Posterior cingulate gyrus (tissue), 11 donors: ENCODE data around the gene MED28.
A peak's percentile ranks its signal among the peaks of the same experiment; 100 is the strongest.

Source experiments
- DNase-seq, 10 donors: peaks; one replicate each; pipeline versions ENCODE4 v3.0.0 to v3.0.0-alpha.2; 2020 to 2021; ENCODE audit warnings: mixed read lengths in 3 of 10
- intact Hi-C: fragments of 100-400 bp; cut with DNase I; formaldehyde crosslinking; loops from one replicate; pipeline ENCODE4 v1.15.1; 2023

Gene MED28

GRCh38 chr4:17614416-17615299, at the start of gene MED28:
MED28 (plus strand) TSS chr4:17614641; CDS start chr4:17614655, 14 bp downstream.
- peak; percentile 86 to 99 (median 94) for DNase-seq
- intact Hi-C loops: loop anchor here (1.0 kb wide), 1 partner anchor 37 kb away; the partner anchor contains the start of gene LAP3

GRCh38 chr4:17565846-17566245, 48.6 kb upstream of the MED28 start:
- DNase-seq: no peak
- intact Hi-C loops: no loop called here

- intact Hi-C loops: no loop called here
- DNase-seq: no peak
Observed at GRCh38 chr4:17567271-17567670, 47.2 kb upstream of the MED28 start.

- DNase-seq: no peak
- intact Hi-C loops: loop anchor here (10.0 kb wide), 1 partner anchor 231 kb away; no protein-coding TSS in a partner anchor
Observed at GRCh38 chr4:17574206-17574605, 40.2 kb upstream of the MED28 start.

- intact Hi-C loops: loop anchor here (10.0 kb wide), 1 partner anchor 230 kb away; no protein-coding TSS in a partner anchor
- peak in 1 of 10 donors; percentile 59 for DNase-seq
Observed at GRCh38 chr4:17575177-17575576, 39.3 kb upstream of the MED28 start.

- intact Hi-C loops: loop anchor here (1.0 to 10.0 kb wide), 3 partner anchors 26 to 228 kb away; partner anchors contain the start of gene MED28
- peak; percentile 97 to 100 (median 99) for DNase-seq
Observed at GRCh38 chr4:17576932-17577664, 37.3 kb upstream of the MED28 start, which contains the start of gene LAP3. LAP3 (plus strand) TSS chr4:17577198; CDS start chr4:17577466, 268 bp downstream.

GRCh38 chr4:17577665-17578481, 36.6 kb upstream of the MED28 start:
- intact Hi-C loops: loop anchor here (1.0 to 10.0 kb wide), 3 partner anchors 27 to 227 kb away; partner anchors contain the start of gene MED28
- DNase-seq: peak in 9 of 10 donors; percentile 17 to 88 (median 27)

- DNase-seq: no peak
- intact Hi-C loops: loop anchor here (10.0 kb wide), 1 partner anchor 226 kb away; no protein-coding TSS in a partner anchor
Observed at GRCh38 chr4:17578482-17578891, 36.0 kb upstream of the MED28 start.

- intact Hi-C loops: no loop called here
- no peak for DNase-seq
Observed at GRCh38 chr4:17580969-17581368, 33.5 kb upstream of the MED28 start.

- intact Hi-C loops: no loop called here
- DNase-seq: peak in 1 of 10 donors; percentile 24
Observed at GRCh38 chr4:17583276-17583675, 31.2 kb upstream of the MED28 start.

- DNase-seq: peak in 1 of 10 donors; percentile 61
- intact Hi-C loops: no loop called here
Observed at GRCh38 chr4:17583941-17584340, 30.5 kb upstream of the MED28 start.

- intact Hi-C loops: no loop called here
- peak in 1 of 10 donors; percentile 61 for DNase-seq
Observed at GRCh38 chr4:17584521-17585213, 29.8 kb upstream of the MED28 start.

- no peak for DNase-seq
- intact Hi-C loops: no loop called here
Observed at GRCh38 chr4:17587094-17587822, 27.2 kb upstream of the MED28 start.

- no peak for DNase-seq
- intact Hi-C loops: no loop called here
Observed at GRCh38 chr4:17589355-17589754, 25.1 kb upstream of the MED28 start.

GRCh38 chr4:17595471-17596005, 18.9 kb upstream of the MED28 start:
- no peak for DNase-seq
- intact Hi-C loops: no loop called here

GRCh38 chr4:17597517-17597916, 16.9 kb upstream of the MED28 start:
- DNase-seq: no peak
- intact Hi-C loops: no loop called here

GRCh38 chr4:17599826-17600225, 14.6 kb upstream of the MED28 start:
- intact Hi-C loops: no loop called here
- no peak for DNase-seq

- no peak for DNase-seq
- intact Hi-C loops: no loop called here
Observed at GRCh38 chr4:17605236-17605635, 9.2 kb upstream of the MED28 start.
